NT2/D1 (cell line): Measurements from ENCODE around the gene RASL10A.

Experiments
- DNase-seq: peaks from one replicate; pipeline ENCODE4 v3.0.0-alpha.2; 2011; ENCODE audit warnings: low read depth, low spot score
- H3K27me3 ChIP-seq: 2 replicates; pipeline ENCODE4 v1.6.0; 2011; ENCODE audit warnings: mild to moderate bottlenecking; ENCODE audit not compliant: insufficient read length, insufficient read depth
- H3K36me3 ChIP-seq: 2 replicates; pipeline ENCODE4 v1.6.1; 2011; ENCODE audit warnings: mild to moderate bottlenecking, low read length, mixed read lengths; ENCODE audit not compliant: insufficient read depth, insufficient read length
- H3K4me1 ChIP-seq: 2 replicates; pipeline ENCODE4 v1.5.1; 2011; ENCODE audit not compliant: insufficient read depth, insufficient read length
- H3K4me3 ChIP-seq: 2 replicates; pipeline ENCODE4 v1.5.1; 2011; ENCODE audit warnings: low read depth; ENCODE audit not compliant: insufficient read length
- H3K9ac ChIP-seq: 2 replicates; pipeline ENCODE4 v1.6.0; 2011; ENCODE audit warnings: low read depth; ENCODE audit not compliant: insufficient read length
- H3K9me3 ChIP-seq: 2 replicates; pipeline ENCODE4 v1.5.1; 2011; ENCODE audit warnings: mild to moderate bottlenecking, low read length; ENCODE audit not compliant: insufficient read depth
- SUZ12 ChIP-seq: IDR thresholded peaks from 2 replicates; pipeline ENCODE4 v1.6.1; 2011; ENCODE audit not compliant: insufficient read length, insufficient read depth; ENCODE audit errors: extremely low read depth
- YY1 ChIP-seq: IDR thresholded peaks from 2 replicates; pipeline ENCODE4 v1.6.1; 2011; ENCODE audit not compliant: insufficient read length, insufficient read depth
- ZNF274 ChIP-seq: IDR thresholded peaks from 2 replicates; pipeline ENCODE4 v1.6.1; 2011; ENCODE audit warnings: mild to moderate bottlenecking, low read depth, low read length

RASL10A gene

DNA sequence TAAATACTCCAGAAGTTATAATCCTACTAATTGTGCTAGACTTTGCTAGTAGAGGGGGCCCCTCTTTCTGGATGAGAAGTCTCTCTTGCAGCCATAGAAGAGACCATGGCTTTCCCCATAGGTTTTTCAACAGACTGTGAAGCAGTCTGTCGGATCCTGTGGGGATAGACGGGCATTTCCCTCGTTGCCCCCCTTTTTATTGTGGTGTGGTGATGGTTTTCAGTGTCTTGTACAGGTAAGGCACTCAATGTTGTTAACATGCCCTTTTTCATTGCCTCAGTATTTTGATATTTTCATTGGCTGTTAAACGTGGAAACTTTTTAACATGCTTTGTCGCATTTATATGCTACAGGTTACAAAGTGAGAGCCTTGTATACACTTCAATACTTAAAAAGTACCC, 25.4 kb downstream of the RASL10A start:
- H3K4me3 ChIP-seq, result no peak overlapping the region
- H3K36me3 ChIP-seq, result peaks cover 92% of the 10 kb centered on the region
- no peak for DNase-seq
- H3K4me1 ChIP-seq, result no peaks in the 10 kb centered on the region
- TF ChIP-seq ZNF274 (no peak), SUZ12 (no peak), YY1 (no peak)
- no peaks in the 10 kb centered on the region for H3K9me3 ChIP-seq
- no peak overlapping the region for H3K9ac ChIP-seq
- no peaks in the 10 kb centered on the region for H3K27me3 ChIP-seq

DNA sequence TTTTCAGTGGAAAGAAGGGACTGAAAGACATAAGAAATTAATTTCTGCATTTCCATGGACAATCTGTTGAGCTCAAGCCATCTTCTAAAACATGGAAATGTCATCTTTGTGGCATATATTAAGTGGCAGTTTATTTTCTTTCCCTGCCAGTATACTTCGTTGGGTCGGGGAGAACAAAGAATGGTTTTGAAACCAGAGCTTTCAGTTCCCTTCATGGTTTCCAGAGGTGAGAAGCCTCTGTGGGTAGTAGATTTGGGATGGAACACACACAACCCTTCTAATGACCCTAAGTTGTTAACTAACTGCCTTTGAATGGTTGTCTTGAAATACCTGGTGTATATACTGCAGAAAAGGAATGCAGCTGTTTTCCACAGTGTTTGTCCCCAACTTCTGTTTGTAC, 26.7 kb downstream of the RASL10A start:
- Histone ChIP-seq H3K36me3 (peaks cover 94% of the 10 kb centered on the region), H3K4me3 (no peak overlapping the region), H3K4me1 (no peaks in the 10 kb centered on the region), H3K9me3 (no peaks in the 10 kb centered on the region), H3K27me3 (no peaks in the 10 kb centered on the region), H3K9ac (no peak overlapping the region)
- TF ChIP-seq SUZ12 (no peak), ZNF274 (no peak), YY1 (no peak)
- no peak for DNase-seq

DNA sequence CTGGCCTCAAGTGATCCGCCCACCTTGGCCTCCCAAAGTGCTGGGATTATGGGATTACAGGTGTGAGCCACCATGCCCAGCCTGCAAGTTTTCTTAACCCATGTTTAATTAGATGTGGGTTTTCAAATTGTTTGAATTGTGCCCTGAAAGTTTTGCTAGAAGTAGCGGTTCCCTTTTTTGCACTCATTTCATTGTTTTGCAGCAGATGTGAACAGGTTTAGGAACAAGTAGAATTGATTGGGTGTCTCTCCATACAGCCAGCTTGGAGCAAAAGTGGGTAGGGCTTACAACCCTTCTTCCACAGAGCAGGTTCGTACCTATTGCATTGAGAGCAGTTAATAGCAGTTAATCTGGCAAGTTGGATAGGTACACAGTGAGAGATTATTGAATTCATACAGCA, 31.3 kb downstream of the RASL10A start:
- Histone ChIP-seq H3K36me3 (peaks cover 77% of the 10 kb centered on the region), H3K4me3 (no peak overlapping the region), H3K4me1 (no peaks in the 10 kb centered on the region), H3K27me3 (no peaks in the 10 kb centered on the region), H3K9me3 (no peaks in the 10 kb centered on the region), H3K9ac (no peak overlapping the region)
- DNase-seq, result no peak
- TF ChIP-seq SUZ12 (no peak), ZNF274 (no peak), YY1 (no peak)

DNA sequence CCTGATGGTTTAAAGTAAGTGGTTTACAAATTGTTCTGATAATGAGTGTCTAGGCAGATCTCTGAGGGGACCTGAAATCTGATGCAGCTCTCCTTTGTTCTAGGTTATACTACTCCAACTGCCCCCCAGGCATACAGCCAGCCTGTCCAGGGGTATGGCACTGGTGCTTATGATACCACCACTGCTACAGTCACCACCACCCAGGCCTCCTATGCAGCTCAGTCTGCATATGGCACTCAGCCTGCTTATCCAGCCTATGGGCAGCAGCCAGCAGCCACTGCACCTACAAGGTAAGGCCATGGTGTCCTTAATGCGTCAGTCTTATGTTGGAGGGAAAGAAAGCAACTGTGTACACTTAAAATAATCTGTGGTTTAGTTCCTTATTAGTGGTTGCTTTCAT, 37.6 kb downstream of the RASL10A start:
- H3K27me3 ChIP-seq, result no peaks in the 10 kb centered on the region
- no peak overlapping the region for H3K4me3 ChIP-seq
- H3K4me1 ChIP-seq, result peaks cover 5% of the 10 kb centered on the region
- H3K36me3 ChIP-seq, result peaks cover 80% of the 10 kb centered on the region
- H3K9me3 ChIP-seq, result no peaks in the 10 kb centered on the region
- TF ChIP-seq YY1, result no peak
- no peak for TF ChIP-seq ZNF274
- no peak for TF ChIP-seq SUZ12
- H3K9ac ChIP-seq, result no peak overlapping the region
- no peak for DNase-seq

DNA sequence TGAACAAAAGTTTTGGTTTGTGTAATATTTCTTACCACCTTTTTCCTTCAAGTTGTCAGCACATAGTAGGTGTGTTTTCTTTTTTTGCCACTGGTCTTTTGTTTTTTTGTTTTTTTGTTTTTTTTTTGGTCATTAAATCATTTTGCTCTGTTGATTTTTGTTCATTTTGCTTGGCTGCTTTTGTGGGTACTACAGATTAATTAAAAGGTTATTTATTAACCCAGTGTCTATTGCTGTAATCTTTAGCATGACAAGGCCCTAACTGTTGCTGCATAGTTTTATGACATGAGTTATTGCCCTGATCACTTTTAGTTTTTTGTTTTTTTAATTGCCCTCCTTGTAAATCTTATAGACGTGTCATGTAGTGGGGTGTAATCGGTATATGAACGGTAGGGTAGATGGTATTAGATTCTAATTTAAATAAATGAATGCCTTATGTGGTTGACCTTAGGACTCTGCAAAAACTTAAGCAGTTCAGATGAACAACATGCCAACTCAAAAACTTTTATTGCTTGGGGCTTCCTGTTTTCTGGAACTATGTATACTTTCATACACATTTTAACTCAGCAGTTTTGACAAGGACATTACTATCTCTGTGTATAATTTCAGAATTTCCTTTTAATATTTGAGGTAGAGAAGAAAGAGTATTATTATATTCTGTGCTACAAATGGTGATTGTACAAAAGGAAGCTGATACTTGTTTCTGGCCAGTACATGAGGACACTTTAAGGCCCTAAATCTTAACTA, 39.5 kb downstream of the RASL10A start:
- DNase-seq, result no peak
- Histone ChIP-seq H3K4me1 (peaks cover 5% of the 10 kb centered on the region), H3K36me3 (peaks cover 89% of the 10 kb centered on the region), H3K9ac (no peak overlapping the region), H3K27me3 (no peaks in the 10 kb centered on the region), H3K9me3 (no peaks in the 10 kb centered on the region), H3K4me3 (no peak overlapping the region)
- TF ChIP-seq YY1 (no peak), ZNF274 (no peak), SUZ12 (no peak)

DNA sequence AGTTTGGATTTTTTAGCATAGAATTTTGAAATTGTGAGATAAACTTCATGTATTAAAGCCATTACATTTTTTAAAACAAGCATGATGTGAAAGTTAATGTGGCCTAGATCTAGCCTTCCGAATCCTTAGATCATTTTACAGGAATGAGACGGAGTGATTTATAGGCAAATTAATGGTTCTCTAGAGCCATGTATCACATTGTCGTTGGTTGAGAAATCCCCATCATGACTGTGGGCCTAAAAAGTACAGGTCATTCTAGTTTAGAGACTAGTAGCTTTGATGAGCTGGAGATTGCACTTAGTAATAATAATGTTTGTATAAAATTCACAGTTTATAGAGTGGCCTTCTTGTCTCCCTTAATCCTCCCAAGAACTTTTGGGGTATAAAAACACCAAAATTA, 40.3 kb downstream of the RASL10A start:
- Histone ChIP-seq H3K9ac (no peak overlapping the region), H3K36me3 (peaks cover 93% of the 10 kb centered on the region), H3K27me3 (no peaks in the 10 kb centered on the region), H3K9me3 (no peaks in the 10 kb centered on the region), H3K4me1 (peaks cover 5% of the 10 kb centered on the region), H3K4me3 (no peak overlapping the region)
- TF ChIP-seq ZNF274, result no peak
- TF ChIP-seq YY1, result no peak
- no peak for TF ChIP-seq SUZ12
- DNase-seq, result no peak

DNA sequence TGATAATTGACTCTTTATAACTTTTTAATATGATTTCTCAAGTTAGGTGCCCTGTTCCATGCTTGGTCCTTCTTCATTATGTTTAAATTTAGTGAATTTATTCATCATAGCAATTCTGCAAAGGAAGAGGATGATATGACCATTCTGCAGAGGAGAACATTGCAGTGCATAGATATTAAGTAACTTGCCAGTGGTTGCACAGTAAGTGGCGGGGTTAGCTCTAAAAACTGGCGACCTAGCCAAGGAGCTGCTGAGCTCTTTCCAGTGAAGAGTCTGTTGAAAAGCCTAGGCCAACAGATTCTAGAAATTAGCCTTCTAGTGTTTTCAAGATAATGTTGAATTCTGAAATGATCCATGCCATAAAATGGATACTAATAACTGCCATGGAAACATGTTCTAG, 42.9 kb downstream of the RASL10A start:
- Histone ChIP-seq H3K9me3 (no peaks in the 10 kb centered on the region), H3K9ac (no peak overlapping the region), H3K4me1 (peaks cover 5% of the 10 kb centered on the region), H3K27me3 (no peaks in the 10 kb centered on the region), H3K36me3 (peaks cover 87% of the 10 kb centered on the region), H3K4me3 (no peak overlapping the region)
- no peak for TF ChIP-seq YY1
- TF ChIP-seq SUZ12, result no peak
- TF ChIP-seq ZNF274, result no peak
- DNase-seq, result no peak
